Measurements from ENCODE around the gene HPF1.
"Not testable (repeated sequence)": the region's sequence is repeated elsewhere in the genome, so short reads cannot be mapped to it uniquely, and the experiment has no call there.

The HPF1 gene

GRCh38 chr4:169757575-169758184, at the start of gene HPF1:
HPF1 (minus strand) TSS chr4:169757944; CDS start chr4:169757877, 67 bp downstream.
- peak; percentile 88 to 96 (median 94) for DNase-seq (ENCODE audit: low read depth in 4 of 4, low spot score in 1 of 4)

GRCh38 chr4:169806770-169807169, 49.0 kb upstream of the HPF1 start:
- DNase-seq (ENCODE audit: low read depth in 4 of 4, low spot score in 1 of 4) = not testable (repeated sequence)

GRCh38 chr4:169803413-169803812, 45.7 kb upstream of the HPF1 start:
- no peak for DNase-seq (ENCODE audit: low read depth in 4 of 4, low spot score in 1 of 4)

GRCh38 chr4:169802873-169803272, 45.1 kb upstream of the HPF1 start:
- DNase-seq (ENCODE audit: low read depth in 4 of 4, low spot score in 1 of 4) = no peak

- DNase-seq (ENCODE audit: low read depth in 4 of 4, low spot score in 1 of 4) = no peak
These were observed 42.8 kb upstream of the HPF1 start for GRCh38 chr4:169800541-169800940.

- no peak for DNase-seq (ENCODE audit: low read depth in 4 of 4, low spot score in 1 of 4)
These were observed 41.5 kb upstream of the HPF1 start for GRCh38 chr4:169799260-169799659.

- no peak for DNase-seq (ENCODE audit: low read depth in 4 of 4, low spot score in 1 of 4)
These were observed 37.8 kb upstream of the HPF1 start for GRCh38 chr4:169795585-169795984.

GRCh38 chr4:169791527-169792156, 33.9 kb upstream of the HPF1 start:
- no peak for DNase-seq (ENCODE audit: low read depth in 4 of 4, low spot score in 1 of 4)

GRCh38 chr4:169791062-169791461, 33.3 kb upstream of the HPF1 start:
- no peak for DNase-seq (ENCODE audit: low read depth in 4 of 4, low spot score in 1 of 4)

- DNase-seq (ENCODE audit: low read depth in 4 of 4, low spot score in 1 of 4) = no peak
These were observed 17.0 kb upstream of the HPF1 start for GRCh38 chr4:169774466-169775445.

GRCh38 chr4:169773889-169774288, 16.1 kb upstream of the HPF1 start:
- DNase-seq (ENCODE audit: low read depth in 4 of 4, low spot score in 1 of 4) = no peak

- DNase-seq (ENCODE audit: low read depth in 4 of 4, low spot score in 1 of 4) = not testable (repeated sequence)
These were observed 13.9 kb upstream of the HPF1 start for GRCh38 chr4:169771556-169772080.

GRCh38 chr4:169770416-169770815, 12.7 kb upstream of the HPF1 start:
- no peak for DNase-seq (ENCODE audit: low read depth in 4 of 4, low spot score in 1 of 4)

GRCh38 chr4:169768385-169768784, 10.6 kb upstream of the HPF1 start:
- DNase-seq (ENCODE audit: low read depth in 4 of 4, low spot score in 1 of 4) = no peak

- no peak for DNase-seq (ENCODE audit: low read depth in 4 of 4, low spot score in 1 of 4)
These were observed 9.0 kb upstream of the HPF1 start for GRCh38 chr4:169766741-169767140.

- DNase-seq (ENCODE audit: low read depth in 4 of 4, low spot score in 1 of 4) = no peak
These were observed 8.1 kb upstream of the HPF1 start for GRCh38 chr4:169765835-169766234.

- DNase-seq (ENCODE audit: low read depth in 4 of 4, low spot score in 1 of 4) = no peak
These were observed 4.1 kb upstream of the HPF1 start for GRCh38 chr4:169761846-169762245.

- DNase-seq (ENCODE audit: low read depth in 4 of 4, low spot score in 1 of 4) = no peak
These were observed 738 bp upstream of the HPF1 start for GRCh38 chr4:169758401-169758962.

GRCh38 chr4:169756971-169757574, 671 bp downstream of the HPF1 start:
- DNase-seq (ENCODE audit: low read depth in 4 of 4, low spot score in 1 of 4) = peak in 1 of 4 experiments; percentile 4

GRCh38 chr4:169745291-169745690, 12.5 kb downstream of the HPF1 start:
- no peak for DNase-seq (ENCODE audit: low read depth in 4 of 4, low spot score in 1 of 4)

- no peak for DNase-seq (ENCODE audit: low read depth in 4 of 4, low spot score in 1 of 4)
These were observed 13.1 kb downstream of the HPF1 start for GRCh38 chr4:169744601-169745000.
